H1 (cell line): Measurements from ENCODE around the gene TBC1D7. TPM values are rescaled to one million over a fixed set of nuclear protein-coding genes. Genes with fewer than 3 reads are reported as not detected.

Source experiments
- RNF2 ChIP-seq: fragments of 200-900, 300-1000 bp; sonication (generic); IDR thresholded peaks from 2 replicates; pipeline ENCODE4 v1.7.1; 2016; ENCODE audit warnings: borderline replicate concordance, low read depth, mild to moderate bottlenecking, antibody characterized with exemption, low read length; ENCODE audit not compliant: poor library complexity, severe bottlenecking; ENCODE audit errors: missing control alignments
- polyA plus RNA-seq, 7 experiments: library from polyadenylated mRNA; depleted of rRNA in 3 of 7; stranded (reverse) in 5 of 7; unstranded in 2 of 7; fragments of >200 nt in 5 of 7; fragments of 200-250 nt in 2 of 7; gene quantifications; 1 replicate in 5 of 7; 2 replicates in 1 of 7; 4 replicates in 1 of 7; pipeline versions ENCODE4 v1.2.1 to v1.2.3, GENCODE V29; 2011 to 2013; ENCODE audit warnings: missing spikeins in 2 of 7, mixed read lengths in 2 of 7
- total RNA-seq: library from RNA; stranded (reverse); fragmentation: NEBNext Ultra II Directional; extraction: Animal tissue kit (Norgen Biotek cat#: 25700); gene quantifications from 2 replicates; pipeline ENCODE4 v1.2.1, GENCODE V29; 2021

The TBC1D7 gene
- total and polyA plus RNA-seq, 2 of the 8 experiments (the other 6 are each of a cell fraction or from before 2014, with no cell fraction given), result 46.1 to 55.2 TPM

- TF ChIP-seq RNF2, result no peak
Measured at GRCh38 chr6:13295576-13295975, 32.8 kb downstream of the TBC1D7 start (continued).
